ENCODE data around the gene NAA16.

DNA sequence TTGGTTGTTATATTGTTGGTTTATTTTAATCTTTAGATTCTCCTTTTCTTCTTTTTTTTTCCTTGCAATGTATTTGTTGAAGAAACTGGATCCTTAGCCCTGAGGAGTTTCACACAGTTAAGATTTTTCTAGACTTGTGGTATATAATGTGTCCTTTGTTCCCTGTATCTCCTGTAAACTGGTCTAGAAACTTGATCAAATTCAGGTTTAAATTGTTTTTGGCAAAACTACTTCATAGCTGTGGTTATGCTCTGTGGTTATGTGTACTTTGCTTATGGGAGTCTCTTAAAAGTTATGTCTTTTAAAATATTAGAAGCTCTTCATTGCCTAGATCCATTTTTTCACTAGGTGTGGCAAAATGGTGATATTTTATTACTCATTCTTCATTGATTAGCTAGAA is 44.0 kb upstream of the NAA16 start:
- TF ChIP-seq, protein P1, sequence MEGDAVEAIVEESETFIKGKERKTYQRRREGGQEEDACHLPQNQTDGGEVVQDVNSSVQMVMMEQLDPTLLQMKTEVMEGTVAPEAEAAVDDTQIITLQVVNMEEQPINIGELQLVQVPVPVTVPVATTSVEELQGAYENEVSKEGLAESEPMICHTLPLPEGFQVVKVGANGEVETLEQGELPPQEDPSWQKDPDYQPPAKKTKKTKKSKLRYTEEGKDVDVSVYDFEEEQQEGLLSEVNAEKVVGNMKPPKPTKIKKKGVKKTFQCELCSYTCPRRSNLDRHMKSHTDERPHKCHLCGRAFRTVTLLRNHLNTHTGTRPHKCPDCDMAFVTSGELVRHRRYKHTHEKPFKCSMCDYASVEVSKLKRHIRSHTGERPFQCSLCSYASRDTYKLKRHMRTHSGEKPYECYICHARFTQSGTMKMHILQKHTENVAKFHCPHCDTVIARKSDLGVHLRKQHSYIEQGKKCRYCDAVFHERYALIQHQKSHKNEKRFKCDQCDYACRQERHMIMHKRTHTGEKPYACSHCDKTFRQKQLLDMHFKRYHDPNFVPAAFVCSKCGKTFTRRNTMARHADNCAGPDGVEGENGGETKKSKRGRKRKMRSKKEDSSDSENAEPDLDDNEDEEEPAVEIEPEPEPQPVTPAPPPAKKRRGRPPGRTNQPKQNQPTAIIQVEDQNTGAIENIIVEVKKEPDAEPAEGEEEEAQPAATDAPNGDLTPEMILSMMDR (IDR thresholded peaks at IDR 0.05), result no peak
- TF ChIP-seq POLR2A (IDR thresholded peaks at IDR 0.05), result no peak
